ENCODE results near the gene CLIC4.
"Not testable (repeated sequence)": the region's sequence is repeated elsewhere in the genome, so short reads cannot be mapped to it uniquely, and the experiment has no call there.

Gene CLIC4

GRCh38 chr1:24769656-24770651, 24.7 kb downstream of the CLIC4 start:
- in situ Hi-C loops (cut with HindIII; ENCODE audit: low sequenced_read_pairs), result loop anchor here (5.0 kb wide), 2 partner anchors 42 to 123 kb away; no protein-coding TSS in a partner anchor

- in situ Hi-C loops (cut with HindIII; ENCODE audit: low sequenced_read_pairs), result no loop called here
Observed at GRCh38 chr1:24770881-24771280, 25.6 kb downstream of the CLIC4 start.

GRCh38 chr1:24771574-24771973, 26.3 kb downstream of the CLIC4 start:
- in situ Hi-C loops (cut with HindIII; ENCODE audit: low sequenced_read_pairs), result no loop called here

GRCh38 chr1:24773618-24774017, 28.4 kb downstream of the CLIC4 start:
- in situ Hi-C loops (cut with HindIII; ENCODE audit: low sequenced_read_pairs), result no loop called here

GRCh38 chr1:24775348-24775747, 30.1 kb downstream of the CLIC4 start:
- in situ Hi-C loops (cut with HindIII; ENCODE audit: low sequenced_read_pairs), result no loop called here

- in situ Hi-C loops (cut with HindIII; ENCODE audit: low sequenced_read_pairs), result no loop called here
Observed at GRCh38 chr1:24775916-24776315, 30.7 kb downstream of the CLIC4 start.

GRCh38 chr1:24776821-24777220, 31.6 kb downstream of the CLIC4 start:
- in situ Hi-C loops (cut with HindIII; ENCODE audit: low sequenced_read_pairs), result no loop called here

GRCh38 chr1:24778141-24778540, 32.9 kb downstream of the CLIC4 start:
- in situ Hi-C loops (cut with HindIII; ENCODE audit: low sequenced_read_pairs), result no loop called here

- in situ Hi-C loops (cut with HindIII; ENCODE audit: low sequenced_read_pairs), result not testable (repeated sequence)
Observed at GRCh38 chr1:24779199-24779598, 34.0 kb downstream of the CLIC4 start.

- in situ Hi-C loops (cut with HindIII; ENCODE audit: low sequenced_read_pairs), result no loop called here
Observed at GRCh38 chr1:24779689-24780464, 34.6 kb downstream of the CLIC4 start.

- in situ Hi-C loops (cut with HindIII; ENCODE audit: low sequenced_read_pairs), result not testable (repeated sequence)
Observed at GRCh38 chr1:24780626-24781025, 35.4 kb downstream of the CLIC4 start.

- in situ Hi-C loops (cut with HindIII; ENCODE audit: low sequenced_read_pairs), result no loop called here
Observed at GRCh38 chr1:24782689-24783088, 37.4 kb downstream of the CLIC4 start.

- in situ Hi-C loops (cut with HindIII; ENCODE audit: low sequenced_read_pairs), result no loop called here
Observed at GRCh38 chr1:24783713-24784112, 38.5 kb downstream of the CLIC4 start.

GRCh38 chr1:24786191-24786590, 40.9 kb downstream of the CLIC4 start:
- in situ Hi-C loops (cut with HindIII; ENCODE audit: low sequenced_read_pairs), result no loop called here

GRCh38 chr1:24790490-24790889, 45.2 kb downstream of the CLIC4 start:
- in situ Hi-C loops (cut with HindIII; ENCODE audit: low sequenced_read_pairs), result no loop called here

- in situ Hi-C loops (cut with HindIII; ENCODE audit: low sequenced_read_pairs), result no loop called here
Observed at GRCh38 chr1:24793447-24794129, 48.3 kb downstream of the CLIC4 start.

- in situ Hi-C loops (cut with HindIII; ENCODE audit: low sequenced_read_pairs), result not testable (repeated sequence)
Observed at GRCh38 chr1:24794130-24794502, 48.9 kb downstream of the CLIC4 start.

- in situ Hi-C loops (cut with HindIII; ENCODE audit: low sequenced_read_pairs), result no loop called here
Observed at GRCh38 chr1:24795236-24795635, 50.0 kb downstream of the CLIC4 start.

- in situ Hi-C loops (cut with HindIII; ENCODE audit: low sequenced_read_pairs), result no loop called here
Observed at GRCh38 chr1:24796524-24796923, 51.3 kb downstream of the CLIC4 start.

- in situ Hi-C loops (cut with HindIII; ENCODE audit: low sequenced_read_pairs), result not testable (repeated sequence)
Observed at GRCh38 chr1:24799242-24799641, 54.0 kb downstream of the CLIC4 start.

- in situ Hi-C loops (cut with HindIII; ENCODE audit: low sequenced_read_pairs), result no loop called here
Observed at GRCh38 chr1:24801176-24801575, 55.9 kb downstream of the CLIC4 start.

Data from endothelial cell of hepatic sinusoid (primary cell).